G401 (cell line): Measurements from ENCODE around the gene GDF15. TPM values are rescaled to one million over a fixed set of nuclear protein-coding genes. Genes with fewer than 3 reads are reported as not detected.
"Not testable (repeated sequence)": the region's sequence is repeated elsewhere in the genome, so short reads cannot be mapped to it uniquely, and the experiment has no call there.

ENCODE experiments used
- DNase-seq: peaks from one replicate; pipeline ENCODE4 v3.0.0-alpha.2; 2015; ENCODE audit warnings: low spot score
- in situ Hi-C: cut with HindIII; loops from 2 replicates; pipeline ENCODE4 v1.10.0; 2016; ENCODE audit warnings: low sequenced_read_pairs, mixed read lengths
- total RNA-seq: library from RNA; depleted of rRNA; stranded (reverse); fragments of >200 nt; shearing (Covaris generic); gene quantifications from 2 replicates; pipeline ENCODE4 v1.2.3, GENCODE V29; 2014; rRNA removed

GDF15 gene
- 143 and 217 TPM in 2 replicates for total RNA-seq

- DNase-seq: peak; percentile 64
- in situ Hi-C loops: no loop called here
These were observed at the start of gene GDF15 for GRCh38 chr19:18385675-18386542. TSS of gene GDF15 (plus strand) at chr19:18386158. CDS start at chr19:18386190, 32 bp downstream.

GRCh38 chr19:18338541-18338940, 47.4 kb upstream of the GDF15 start:
- no peak for DNase-seq
- in situ Hi-C loops: no loop called here

GRCh38 chr19:18339723-18340122, 46.2 kb upstream of the GDF15 start:
- in situ Hi-C loops: no loop called here

GRCh38 chr19:18340190-18340989, 45.6 kb upstream of the GDF15 start, which contains the start of gene PGPEP1:
TSS of gene PGPEP1 (plus strand) at chr19:18340598. CDS start at chr19:18340682, 84 bp downstream.
- in situ Hi-C loops: no loop called here
- peak; percentile 74 for DNase-seq

More at GRCh38 chr19:18339723-18340122, 46.2 kb upstream of the GDF15 start:
- DNase-seq: no peak

- peak; percentile 33 for DNase-seq
- in situ Hi-C loops: no loop called here
These were observed 44.7 kb upstream of the GDF15 start for GRCh38 chr19:18340990-18341868.

GRCh38 chr19:18342090-18342632, 43.8 kb upstream of the GDF15 start:
- DNase-seq: no peak

GRCh38 chr19:18344582-18344950, 41.4 kb upstream of the GDF15 start:
- no peak for DNase-seq
- in situ Hi-C loops: no loop called here

More at GRCh38 chr19:18342090-18342632, 43.8 kb upstream of the GDF15 start:
- in situ Hi-C loops: no loop called here

- in situ Hi-C loops: no loop called here
- no peak for DNase-seq
These were observed 40.7 kb upstream of the GDF15 start for GRCh38 chr19:18345296-18345695.

GRCh38 chr19:18346091-18346490, 39.9 kb upstream of the GDF15 start:
- DNase-seq: no peak
- in situ Hi-C loops: no loop called here

GRCh38 chr19:18348171-18348570, 37.8 kb upstream of the GDF15 start:
- DNase-seq: no peak
- in situ Hi-C loops: no loop called here

- DNase-seq, in situ Hi-C loops: not testable (repeated sequence)
These were observed 37.1 kb upstream of the GDF15 start for GRCh38 chr19:18348818-18349339.

- in situ Hi-C loops: no loop called here
These were observed 36.3 kb upstream of the GDF15 start for GRCh38 chr19:18349524-18350128.

GRCh38 chr19:18350490-18350889, 35.5 kb upstream of the GDF15 start:
- DNase-seq: no peak
- in situ Hi-C loops: no loop called here

More at GRCh38 chr19:18349524-18350128, 36.3 kb upstream of the GDF15 start:
- DNase-seq: peak; percentile 40

GRCh38 chr19:18351544-18351943, 34.4 kb upstream of the GDF15 start:
- DNase-seq: no peak
- in situ Hi-C loops: no loop called here

GRCh38 chr19:18353378-18354005, 32.5 kb upstream of the GDF15 start:
- in situ Hi-C loops: no loop called here
- DNase-seq: no peak

GRCh38 chr19:18354743-18355142, 31.2 kb upstream of the GDF15 start:
- DNase-seq, in situ Hi-C loops: not testable (repeated sequence)

GRCh38 chr19:18357041-18357440, 28.9 kb upstream of the GDF15 start:
- in situ Hi-C loops: no loop called here
- DNase-seq: no peak

GRCh38 chr19:18361646-18362045, 24.3 kb upstream of the GDF15 start:
- DNase-seq: no peak
- in situ Hi-C loops: no loop called here
